Activated CD4-positive, alpha-beta T cell treated with anti-CD3 and anti-CD28 coated beads, Interleukin-2, Interleukin-4, amounts not matched to agents 100 ng/mL and 50 ng/mL, durations not matched to agents 16 hours and 8 hours (primary cell): ENCODE results near the gene ZNF567.

Experiments
- DNase-seq: peaks from one replicate; pipeline ENCODE4 v3.0.0-alpha.2; 2020; ENCODE audit warnings: low spot score

ZNF567 gene

DNA sequence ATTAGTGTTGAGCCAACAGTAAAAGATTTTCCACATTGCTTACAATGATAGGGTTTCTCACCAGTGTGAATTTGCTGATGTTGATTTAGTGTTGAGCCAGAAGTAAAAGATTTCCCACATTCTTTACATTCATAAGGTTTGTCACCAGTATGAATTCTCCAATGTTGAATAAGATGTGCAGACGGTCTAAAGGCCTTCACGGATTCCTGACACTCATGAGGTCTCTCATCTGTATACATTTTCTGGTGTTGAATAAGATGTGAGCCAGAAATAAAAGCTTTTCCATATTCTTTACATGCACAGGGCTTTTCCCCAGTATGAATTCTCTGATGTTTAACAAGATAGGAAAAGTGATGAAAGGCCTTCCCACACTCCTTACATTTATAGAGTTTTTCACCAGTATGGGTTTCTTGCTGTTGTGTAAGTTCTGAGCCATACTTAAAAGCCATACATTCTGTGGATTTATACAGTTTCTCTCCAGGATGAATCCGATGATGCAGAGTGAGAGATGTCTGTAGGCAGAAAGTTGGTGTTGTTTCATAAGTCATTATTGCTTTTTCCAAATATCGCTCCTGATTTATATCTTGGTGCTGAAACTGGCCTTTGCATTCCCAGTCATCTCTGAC is 62.8 kb downstream of the ZNF567 start:
- no peak for DNase-seq
